ENCODE results near the gene FAM181A.

The FAM181A gene

DNA sequence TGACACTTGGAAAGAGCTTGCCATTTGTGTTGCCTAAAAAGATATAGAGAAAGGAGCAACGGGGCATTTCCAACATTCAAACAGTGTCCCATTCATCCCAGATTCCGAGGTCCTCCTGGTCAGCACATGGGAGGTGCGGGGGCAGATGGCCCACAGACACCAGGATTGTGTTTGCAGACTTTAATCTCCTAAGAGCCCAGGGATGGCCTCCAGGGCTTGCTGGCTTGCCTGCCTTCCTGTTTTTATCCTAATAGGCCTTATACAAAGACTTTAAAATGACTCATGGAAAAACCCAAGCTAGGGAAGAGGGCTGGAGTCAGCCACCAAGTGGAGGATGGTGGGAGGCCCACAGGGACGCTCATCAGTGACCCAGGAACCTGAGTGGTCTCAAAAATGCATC lies 21.5 kb upstream of the FAM181A start:
- DNase-seq = no peak

DNA sequence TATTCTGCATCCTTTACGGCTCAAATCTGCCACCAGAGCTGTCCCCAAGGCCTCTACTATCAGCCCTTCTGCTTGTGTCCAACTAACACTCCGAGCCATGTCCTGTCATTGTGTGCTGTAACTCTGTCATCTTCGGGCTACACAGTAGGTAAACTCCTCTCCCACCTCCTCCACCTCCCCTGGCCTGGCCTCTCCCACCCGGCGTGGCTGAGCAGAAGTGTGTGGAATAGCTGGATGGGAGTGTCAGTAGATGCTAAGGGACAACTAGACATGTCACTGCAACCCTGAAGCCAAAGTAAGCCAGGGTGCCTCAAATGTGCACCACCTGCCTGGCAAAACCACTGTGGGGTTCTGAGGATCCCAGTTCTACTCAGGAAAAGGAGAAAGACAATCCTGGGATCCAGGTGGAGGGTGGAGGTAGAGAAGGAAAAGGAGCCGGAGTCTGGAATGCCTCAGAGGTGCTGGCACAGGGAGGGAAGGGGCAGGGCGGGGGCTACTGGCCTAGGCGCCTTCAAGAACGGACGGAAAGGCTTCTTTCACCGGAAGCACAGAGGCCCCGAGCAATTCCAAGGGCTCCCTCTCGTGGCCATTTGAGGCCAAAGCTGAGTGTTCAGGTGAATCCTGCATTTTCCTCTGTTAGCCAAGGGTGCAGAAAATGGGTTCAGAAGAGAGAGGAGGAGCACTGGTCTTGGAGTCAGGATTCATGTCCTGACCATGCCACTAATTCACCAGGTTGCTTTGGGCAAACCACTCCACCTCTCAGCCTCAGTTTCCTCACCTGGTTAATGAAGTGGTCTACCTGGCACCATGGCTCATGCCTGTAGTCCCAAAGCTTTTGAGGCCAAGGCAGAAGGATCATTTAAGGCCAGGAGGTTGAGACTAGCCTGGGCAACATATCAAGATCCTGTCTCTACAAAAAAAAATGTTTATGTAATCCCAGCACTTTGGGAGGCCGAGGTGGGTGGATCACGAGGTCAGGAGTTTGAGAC lies 20.5 kb upstream of the FAM181A start:
- peak; percentile 44 for DNase-seq

DNA sequence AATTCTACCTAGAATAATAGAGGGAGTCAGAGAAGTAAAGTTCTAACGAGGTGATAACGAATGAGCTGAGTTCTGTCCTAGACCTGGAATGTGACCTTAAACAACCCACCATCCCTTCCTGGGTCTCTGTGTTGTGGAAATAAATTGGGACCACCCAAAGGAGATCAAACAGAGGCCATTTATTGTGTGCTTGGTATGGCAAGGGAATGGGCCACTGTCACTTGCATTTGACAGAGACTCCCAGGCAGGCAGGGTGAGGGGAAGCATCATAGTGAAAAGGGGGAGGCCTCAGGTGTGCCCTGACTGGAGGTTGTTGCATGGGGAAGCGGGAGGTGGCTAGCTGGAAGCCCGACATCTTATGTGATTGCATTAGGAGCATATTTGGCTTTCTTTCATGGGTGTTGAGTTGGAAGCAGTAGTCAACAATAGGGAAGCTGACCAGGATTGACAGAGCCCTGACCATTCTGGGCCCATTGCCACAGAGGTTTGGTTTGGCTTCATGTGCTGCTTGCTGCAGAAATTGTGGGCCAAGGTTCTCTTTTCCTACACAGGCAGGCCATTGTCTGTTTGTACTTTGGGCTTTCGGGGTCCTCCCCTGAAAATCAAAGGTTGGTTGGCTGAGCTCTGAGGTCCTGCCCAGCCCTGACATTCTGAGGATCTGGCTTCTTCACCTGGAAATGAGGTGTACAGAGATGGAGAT lies 17.6 kb upstream of the FAM181A start:
- no peak for DNase-seq

GRCh38 chr14:93911975-93912615 lies 15.0 kb upstream of the FAM181A start:
- DNase-seq = no peak

GRCh38 chr14:93912782-93913181 lies 14.4 kb upstream of the FAM181A start:
- DNase-seq = no peak

DNA sequence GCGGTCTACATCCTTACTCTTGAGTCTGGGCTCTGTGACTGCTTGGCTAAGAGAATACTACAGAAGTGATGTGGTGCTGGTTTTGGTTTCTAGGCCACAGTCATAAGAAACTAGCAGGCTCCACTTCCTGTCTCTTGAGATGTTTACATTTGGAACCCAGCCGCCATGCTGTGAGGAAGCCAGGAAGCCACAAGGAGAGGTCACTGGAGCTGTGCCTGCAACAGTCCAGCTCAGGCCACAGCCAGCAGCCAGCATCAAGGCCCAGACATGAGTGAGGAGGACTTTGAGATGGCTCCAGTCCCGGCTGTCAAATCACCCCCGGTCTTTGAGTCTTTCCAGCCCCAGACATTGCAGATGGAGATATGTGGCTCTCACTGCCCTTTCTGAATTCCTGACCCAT lies 12.9 kb upstream of the FAM181A start:
- DNase-seq = no peak

- no peak for DNase-seq
Observed at GRCh38 chr14:93915070-93915705, 12.0 kb upstream of the FAM181A start.

GRCh38 chr14:93915800-93916199 lies 11.3 kb upstream of the FAM181A start:
- no peak for DNase-seq

DNA sequence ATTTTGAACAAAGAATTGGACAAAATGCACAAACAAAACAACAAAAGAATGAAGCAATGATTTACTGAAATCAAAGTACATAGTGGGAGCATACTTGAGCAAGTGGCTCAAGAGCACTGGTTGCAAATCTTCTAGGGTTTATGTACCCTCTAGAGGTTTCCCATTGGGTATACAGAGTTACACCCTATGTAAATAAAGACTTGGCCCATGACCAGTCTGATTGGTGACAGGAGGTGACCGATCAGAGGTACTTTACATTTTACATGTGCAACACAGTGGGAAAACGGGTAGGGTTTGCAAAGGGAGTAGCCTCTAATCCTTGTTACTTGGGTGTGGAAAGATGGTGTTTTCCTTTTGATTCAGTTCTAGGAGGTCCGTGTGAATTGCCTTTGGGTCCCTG lies 10.6 kb upstream of the FAM181A start:
- DNase-seq = no peak

DNA sequence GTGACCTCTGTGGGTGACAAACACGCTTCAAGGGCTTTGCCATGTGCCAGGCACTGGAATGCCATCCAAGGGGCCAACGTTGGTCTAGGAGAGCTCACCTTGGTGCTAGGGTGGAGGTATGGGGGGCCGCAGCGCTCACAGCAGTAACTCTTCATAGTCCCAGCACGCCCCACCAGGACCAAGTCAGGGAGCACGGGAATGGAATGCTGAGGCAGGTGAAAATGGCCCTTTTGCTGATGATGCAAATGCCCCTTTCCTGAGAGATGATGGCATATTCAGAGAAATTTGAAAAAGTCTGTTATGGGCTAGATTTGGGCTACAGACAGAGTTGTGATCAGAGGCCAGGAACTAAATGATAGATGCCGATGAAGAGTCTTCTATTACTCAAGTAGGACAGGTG lies 10.0 kb upstream of the FAM181A start:
- no peak for DNase-seq

DNA sequence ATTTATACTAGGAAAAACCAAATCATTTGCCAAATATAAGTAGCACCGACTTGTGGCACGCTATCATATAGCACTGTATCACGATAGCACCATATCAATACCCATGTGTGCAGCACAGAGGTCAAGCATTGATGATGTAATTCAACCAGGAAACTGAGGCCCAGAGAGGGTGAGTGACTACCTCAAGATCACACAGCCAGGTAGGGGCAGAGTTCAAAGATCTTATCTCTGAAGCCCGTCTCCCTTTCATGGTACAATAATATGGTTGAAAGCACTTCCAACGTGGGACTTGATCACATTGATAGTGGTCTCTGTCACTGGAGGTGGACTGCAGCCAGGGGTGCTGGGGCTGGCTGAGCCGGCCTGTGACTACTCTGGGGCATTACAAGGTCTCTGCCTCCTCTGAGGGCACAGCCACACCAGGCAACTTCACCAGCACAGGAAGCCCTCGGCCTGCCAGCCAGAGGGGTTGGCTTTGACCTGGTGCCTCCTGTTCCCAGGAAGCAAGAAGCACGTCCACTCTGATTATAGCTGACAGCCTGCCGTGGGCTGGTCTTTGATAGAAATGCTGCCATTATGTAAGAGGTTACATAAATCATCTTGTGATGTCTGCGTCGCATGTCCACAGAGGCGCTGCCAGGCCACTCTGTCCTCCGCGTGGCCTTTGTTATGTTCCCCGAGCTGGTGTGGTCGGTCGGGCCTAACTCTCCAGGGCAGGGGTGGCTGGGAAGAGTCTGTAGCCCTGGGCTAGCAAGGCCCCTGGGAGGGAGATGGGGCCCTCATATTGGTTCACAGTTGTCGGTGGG lies 5.9 kb upstream of the FAM181A start:
- no peak for DNase-seq

DNA sequence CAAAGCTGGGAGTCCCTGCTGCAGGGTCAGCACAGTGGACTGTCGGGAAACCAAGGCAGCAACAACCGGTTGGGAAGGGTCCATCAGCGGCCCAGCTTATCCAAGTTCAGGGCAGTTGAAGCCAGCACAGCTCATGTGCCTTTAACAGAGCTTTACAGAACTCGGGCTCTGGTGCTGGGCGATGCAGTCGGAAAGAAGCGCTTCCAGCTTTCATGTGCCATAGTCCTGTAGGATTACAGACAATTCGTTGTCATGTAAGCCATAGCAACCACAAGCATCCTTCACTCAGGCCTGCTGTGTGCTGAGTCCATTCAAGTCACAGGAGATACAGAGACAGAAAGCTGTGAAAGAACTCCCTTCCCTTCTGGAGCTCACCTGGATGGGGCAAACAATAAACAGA lies 3.5 kb upstream of the FAM181A start:
- no peak for DNase-seq

GRCh38 chr14:93924592-93925355 lies 2.4 kb upstream of the FAM181A start:
- DNase-seq = no peak

- DNase-seq = no peak
Observed at GRCh38 chr14:93925374-93925895, 1.7 kb upstream of the FAM181A start.

- no peak for DNase-seq
Observed at GRCh38 chr14:93926245-93926872, 785 bp upstream of the FAM181A start.

DNA sequence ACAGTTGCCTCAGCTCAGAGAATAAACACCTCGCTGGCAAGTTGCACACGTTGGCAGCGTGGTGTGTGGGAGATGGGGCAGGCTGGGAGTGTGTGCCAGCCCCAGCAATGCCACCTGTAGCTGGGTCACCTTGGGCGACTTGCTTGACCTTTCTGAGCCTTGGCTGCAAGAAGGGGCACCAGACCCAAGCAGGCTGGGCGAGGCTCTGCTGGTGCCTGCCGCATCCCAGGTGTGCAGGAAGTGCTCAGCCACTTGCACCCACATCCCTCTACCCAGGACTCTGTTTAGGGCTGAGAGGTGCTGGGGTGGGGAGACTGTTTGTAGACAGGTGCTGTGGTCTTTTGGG lies 629 bp downstream of the FAM181A start:
- DNase-seq = no peak

DNA sequence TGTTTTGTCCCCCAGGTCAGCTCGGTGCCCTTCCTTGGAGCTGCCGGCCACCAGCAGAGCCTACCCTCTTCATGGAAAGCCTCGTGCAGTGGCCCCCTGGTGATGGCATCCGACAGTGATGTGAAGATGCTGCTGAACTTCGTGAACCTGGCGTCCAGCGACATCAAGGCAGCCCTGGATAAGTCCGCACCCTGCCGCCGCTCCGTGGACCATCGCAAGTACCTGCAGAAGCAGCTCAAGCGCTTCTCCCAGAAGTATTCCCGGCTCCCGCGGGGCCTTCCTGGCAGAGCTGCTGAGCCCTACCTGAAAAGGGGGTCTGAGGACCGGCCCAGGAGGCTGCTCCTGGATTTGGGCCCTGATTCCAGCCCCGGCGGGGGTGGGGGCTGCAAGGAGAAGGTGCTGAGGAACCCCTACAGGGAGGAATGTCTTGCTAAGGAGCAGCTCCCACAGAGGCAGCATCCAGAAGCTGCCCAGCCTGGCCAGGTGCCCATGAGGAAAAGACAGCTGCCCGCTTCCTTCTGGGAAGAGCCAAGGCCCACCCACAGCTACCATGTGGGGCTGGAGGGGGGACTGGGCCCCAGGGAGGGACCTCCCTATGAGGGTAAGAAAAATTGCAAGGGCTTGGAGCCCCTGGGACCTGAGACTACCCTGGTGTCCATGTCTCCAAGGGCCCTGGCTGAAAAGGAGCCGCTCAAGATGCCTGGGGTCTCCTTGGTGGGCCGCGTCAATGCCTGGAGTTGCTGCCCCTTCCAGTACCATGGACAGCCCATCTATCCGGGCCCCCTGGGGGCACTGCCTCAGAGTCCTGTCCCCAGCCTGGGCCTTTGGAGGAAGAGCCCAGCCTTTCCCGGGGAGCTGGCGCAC lies 1.3 kb downstream of the FAM181A start:
- DNase-seq = no peak

DNA sequence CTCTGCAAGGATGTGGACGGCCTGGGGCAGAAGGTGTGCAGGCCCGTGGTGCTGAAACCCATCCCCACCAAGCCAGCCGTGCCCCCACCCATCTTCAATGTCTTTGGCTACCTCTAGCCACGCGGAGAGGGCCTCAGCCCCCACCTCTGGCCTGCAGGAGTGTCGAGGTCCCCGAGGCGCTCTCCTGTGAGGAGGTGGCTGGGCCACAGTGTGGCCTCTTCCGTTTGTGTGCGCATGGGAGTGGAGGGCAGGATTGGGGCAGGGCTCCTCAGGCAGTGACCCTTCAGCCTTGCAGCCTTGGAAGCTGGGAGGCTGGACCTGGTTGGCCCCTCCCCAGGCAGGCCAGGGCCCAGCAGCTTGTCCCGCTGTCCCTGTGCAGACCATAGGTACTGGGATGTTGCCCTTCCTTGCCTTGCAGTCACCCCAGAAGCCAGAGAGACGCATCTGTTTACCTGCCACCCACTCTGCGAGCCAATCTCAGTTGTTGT lies 1.9 kb downstream of the FAM181A start:
- no peak for DNase-seq

GRCh38 chr14:93929657-93930056 lies 2.5 kb downstream of the FAM181A start:
- no peak for DNase-seq
